Globus pallidus (tissue), 1 donor: ENCODE data around the gene CCDC3.
"Not testable (repeated sequence)": the region's sequence is repeated elsewhere in the genome, so short reads cannot be mapped to it uniquely, and the experiment has no call there.

Experiments
- DNase-seq: peaks from one replicate; pipeline ENCODE4 v3.0.0-alpha.2; 2015; ENCODE audit warnings: low spot score

CCDC3 gene

DNA sequence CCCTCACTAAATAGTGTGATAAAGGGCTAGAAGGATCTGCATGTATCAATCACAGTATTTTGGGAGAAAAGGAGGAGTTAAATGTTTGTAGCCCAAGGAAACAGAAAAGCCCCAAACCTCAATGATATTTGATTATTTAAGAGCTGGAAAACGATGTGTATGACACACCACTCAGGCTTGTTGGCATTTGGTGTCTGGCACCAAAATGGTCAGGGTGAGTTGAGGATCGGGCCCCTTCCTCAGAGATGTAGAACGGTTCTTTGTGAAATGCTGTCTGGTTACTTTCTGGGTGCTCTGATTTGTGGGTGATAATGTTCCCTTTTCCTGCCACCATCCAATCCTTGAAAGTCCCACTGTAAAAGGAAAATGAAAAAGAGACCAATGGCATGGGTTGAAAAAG lies 113.7 kb downstream of the CCDC3 start:
- no peak for DNase-seq

DNA sequence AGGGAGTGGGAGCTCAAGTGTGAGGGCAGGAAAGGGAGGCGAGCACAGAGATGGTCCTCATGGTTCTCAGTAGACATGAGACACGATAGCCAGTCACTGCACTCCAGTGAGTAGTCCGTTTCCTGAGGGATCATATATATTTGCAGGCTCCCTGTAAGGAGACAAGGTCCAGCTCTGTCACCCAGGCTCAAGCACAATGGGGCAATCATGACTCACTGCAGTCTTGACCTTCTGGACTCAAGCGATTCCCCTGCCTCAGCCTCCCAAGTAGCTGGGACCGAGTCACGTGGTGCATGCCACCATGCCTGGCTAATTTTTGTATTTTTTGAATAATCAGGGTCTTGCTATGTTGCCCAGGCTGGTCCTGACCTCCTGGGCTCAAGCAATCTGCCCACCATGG lies 116.7 kb downstream of the CCDC3 start:
- no peak for DNase-seq

- no peak for DNase-seq
These were observed 121.1 kb downstream of the CCDC3 start for GRCh38 chr10:12880423-12880822.

DNA sequence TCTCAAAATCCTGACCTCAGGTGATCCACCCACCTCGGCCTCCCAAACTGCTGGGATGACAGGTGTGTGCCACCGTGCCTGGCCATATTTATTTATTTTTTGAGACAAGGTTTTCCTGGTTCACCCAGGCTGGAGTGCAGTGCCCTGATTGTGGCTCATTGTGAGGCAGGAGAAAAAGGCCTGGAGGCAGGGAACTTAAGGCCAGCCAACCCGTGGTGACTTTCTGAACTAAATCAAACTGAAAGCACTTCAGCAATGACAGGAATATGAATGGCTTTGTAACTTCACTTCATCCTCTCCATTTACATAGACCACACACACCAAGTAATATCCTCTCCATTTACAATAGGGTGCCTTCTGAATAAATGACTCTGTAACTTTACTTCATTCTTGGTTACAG lies 124.4 kb downstream of the CCDC3 start:
- DNase-seq = no peak

GRCh38 chr10:12876266-12876665 lies 125.2 kb downstream of the CCDC3 start:
- no peak for DNase-seq

DNA sequence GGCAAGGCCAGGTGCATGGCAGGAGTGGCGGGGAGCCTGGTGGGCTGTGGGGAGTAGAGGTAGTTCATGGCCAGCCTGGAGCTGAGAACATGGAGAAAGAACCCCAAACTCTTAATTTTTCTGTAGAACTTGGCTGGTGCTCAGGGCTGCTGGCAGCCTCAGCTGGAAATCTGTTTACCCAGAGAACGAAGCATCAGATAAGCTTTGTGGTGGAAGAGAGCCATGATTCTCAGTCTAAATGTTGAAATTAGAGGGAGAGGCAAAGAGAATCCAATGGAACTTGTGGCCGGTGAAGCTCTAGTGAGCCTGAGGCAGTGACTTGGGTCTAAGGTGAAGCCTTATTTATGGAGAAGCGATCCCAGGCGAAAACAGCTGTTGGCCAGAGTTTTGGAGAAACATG lies 126.4 kb downstream of the CCDC3 start:
- DNase-seq = no peak

GRCh38 chr10:12874501-12874900 lies 127.0 kb downstream of the CCDC3 start:
- no peak for DNase-seq

GRCh38 chr10:12873172-12873571 lies 128.3 kb downstream of the CCDC3 start:
- DNase-seq = no peak

DNA sequence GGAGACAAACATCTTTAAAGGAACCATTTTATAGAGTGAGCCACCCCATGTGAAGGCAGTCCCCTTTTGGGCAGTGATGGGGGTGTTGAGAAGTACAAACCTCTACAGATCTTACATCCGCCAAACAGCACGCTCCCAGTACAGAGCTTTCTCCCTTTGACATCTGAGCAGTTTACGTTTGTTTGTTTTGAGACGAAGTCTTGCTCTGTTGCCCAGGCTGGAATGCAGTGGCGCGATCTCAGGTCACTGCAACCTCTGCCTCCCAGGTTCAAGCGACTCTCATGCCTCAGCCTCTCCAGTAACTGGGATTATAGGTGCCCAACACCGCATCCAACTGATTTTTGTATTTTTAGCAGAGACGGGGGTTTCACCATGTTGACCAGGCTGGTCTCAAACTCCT lies 128.9 kb downstream of the CCDC3 start:
- no peak for DNase-seq

DNA sequence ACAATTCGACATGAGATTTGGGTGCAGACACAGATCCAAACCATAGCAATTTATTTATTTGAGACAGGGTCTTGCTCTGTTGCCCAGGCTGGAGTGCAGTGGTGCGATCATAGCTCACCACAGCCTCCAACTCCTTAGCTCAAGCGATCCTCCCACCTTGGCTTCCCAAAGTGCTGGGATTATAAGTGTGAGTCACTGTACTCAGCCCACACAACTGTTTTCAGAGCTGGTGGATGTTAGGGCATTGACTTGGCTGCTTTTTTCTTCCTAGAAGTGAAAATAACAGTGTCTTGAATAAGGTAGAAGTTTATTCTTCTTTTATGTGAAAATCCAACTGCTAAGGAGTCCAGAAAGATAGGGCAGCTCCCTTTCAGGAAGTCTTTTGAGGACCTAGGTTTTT lies 132.1 kb downstream of the CCDC3 start:
- DNase-seq = no peak

DNA sequence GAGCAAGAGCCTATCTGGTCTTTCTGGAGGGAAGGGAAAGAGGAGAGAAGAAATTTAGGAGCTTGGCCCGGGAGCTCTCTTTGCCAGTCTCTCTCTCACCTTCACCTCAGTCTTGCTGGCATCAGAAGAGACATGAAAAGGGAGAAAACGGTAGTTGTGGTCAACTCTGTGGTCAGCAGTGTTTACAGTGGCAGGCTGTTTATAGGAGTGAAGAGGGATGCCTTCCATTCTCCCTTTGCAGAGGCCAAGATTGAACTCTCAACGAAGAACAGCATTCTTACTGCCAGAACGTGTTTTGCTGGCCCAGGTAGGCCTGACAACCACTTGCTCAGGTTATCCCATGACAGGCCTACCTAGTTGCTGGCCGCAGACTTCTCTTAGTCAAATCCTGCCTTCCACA lies 133.3 kb downstream of the CCDC3 start:
- DNase-seq = no peak

GRCh38 chr10:12865515-12865914 lies 136.0 kb downstream of the CCDC3 start:
- not testable (repeated sequence) for DNase-seq

GRCh38 chr10:12862459-12862858 lies 139.1 kb downstream of the CCDC3 start:
- no peak for DNase-seq

- DNase-seq = no peak
These were observed 146.5 kb downstream of the CCDC3 start for GRCh38 chr10:12854988-12855387.

GRCh38 chr10:12852687-12853086 lies 148.8 kb downstream of the CCDC3 start:
- DNase-seq = no peak

GRCh38 chr10:12849319-12850181 lies 152.0 kb downstream of the CCDC3 start:
- no peak for DNase-seq

DNA sequence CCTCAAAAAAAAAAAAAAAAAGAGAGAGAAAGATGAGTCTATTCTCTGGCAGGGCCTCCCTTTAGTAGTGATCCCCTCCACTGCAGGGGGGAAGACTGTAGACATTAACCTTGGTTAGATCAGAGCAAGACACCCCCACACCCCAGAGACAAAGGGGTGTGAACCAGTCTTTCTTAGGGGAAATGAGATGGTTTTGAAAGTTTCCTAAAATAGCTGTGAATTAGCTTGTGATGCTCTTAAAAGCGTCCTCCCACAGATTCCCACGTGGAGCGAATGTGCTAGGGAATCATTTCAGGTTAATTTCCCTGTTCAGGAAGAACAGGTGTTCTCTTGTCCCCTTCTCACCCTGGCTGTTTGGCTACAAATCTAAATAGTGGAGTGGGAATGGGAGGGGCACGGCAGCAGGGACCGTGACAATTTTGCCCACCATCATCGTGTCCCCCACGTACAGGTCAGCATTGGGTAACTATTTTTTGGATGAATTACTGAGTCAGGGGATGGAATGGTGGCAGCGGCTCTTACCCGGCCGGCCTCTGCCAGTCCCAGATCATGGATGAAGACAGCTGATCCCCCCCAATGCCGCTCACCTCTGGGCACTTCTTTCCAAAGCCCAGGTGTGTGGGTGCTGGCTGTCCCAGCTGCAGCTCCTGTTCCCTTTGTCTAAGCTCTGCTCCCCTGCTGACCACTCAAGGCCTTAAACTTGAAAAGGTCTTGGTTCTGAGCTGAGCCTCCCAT lies 152.9 kb downstream of the CCDC3 start:
- no peak for DNase-seq

DNA sequence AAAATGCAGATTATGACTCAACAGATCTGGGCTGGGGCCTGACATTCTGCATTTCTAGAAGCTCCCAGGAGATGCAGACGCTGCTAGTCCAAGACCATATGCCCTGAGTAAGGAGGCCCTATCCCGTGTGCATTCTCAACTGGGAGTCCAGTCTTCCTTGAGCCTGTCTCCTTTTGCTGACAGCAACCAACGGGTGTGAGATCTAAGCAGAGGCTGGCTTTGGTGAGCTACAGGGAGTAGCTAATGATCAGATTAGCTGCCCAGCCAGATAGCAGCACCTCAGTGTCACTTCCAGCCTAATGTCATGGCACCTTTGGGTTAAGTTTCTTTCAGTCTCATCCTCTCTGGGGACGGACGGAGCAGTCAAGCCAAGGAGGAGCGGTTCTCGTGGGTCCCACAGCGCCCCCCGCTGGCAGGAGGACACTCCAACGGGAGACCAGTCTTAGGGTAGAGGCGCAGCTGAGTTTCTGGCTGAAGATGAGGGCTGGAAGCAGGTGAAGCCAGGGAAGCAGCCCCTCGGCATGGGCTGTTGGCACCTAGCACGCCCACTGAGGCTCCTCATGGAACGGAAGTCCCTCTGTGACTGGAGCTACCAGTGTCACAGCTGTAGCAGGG lies 154.0 kb downstream of the CCDC3 start:
- no peak for DNase-seq

GRCh38 chr10:12846718-12847117 lies 154.8 kb downstream of the CCDC3 start:
- DNase-seq = no peak
